SK-N-SH (cell line): ENCODE measurements around the gene MAP3K5. TPM values are rescaled to one million over a fixed set of nuclear protein-coding genes. Genes with fewer than 3 reads are reported as not detected.

Experiments
- CTCF ChIA-PET: fragments of 300-600, 350-600 bp; formaldehyde crosslinking; extraction: SDS; loops from one replicate; lab custom pipeline; 2021; lab: Yijun Ruan, JAX
- POLR2A ChIA-PET: fragments of 350-600 bp; sonication (Branson Sonifier 250); formaldehyde crosslinking; extraction: SDS; loops from one replicate; lab custom pipeline; 2020; ENCODE audit warnings: antibody characterized with exemption, inconsistent platforms; lab: Yijun Ruan, JAX
- DNase-seq: peaks from one replicate; pipeline ENCODE4 v3.0.0; 2012
- H2AFZ ChIP-seq: fragments of 200-600 bp; sonication (generic); 2 replicates; pipeline ENCODE4 v1.8.1; 2016; ENCODE audit warnings: antibody characterized with exemption, mild to moderate bottlenecking, low read depth
- H3F3A ChIP-seq: fragments of 200-600 bp; sonication (generic); replicated peaks from 2 replicates; pipeline ENCODE3; 2016; ENCODE audit warnings: antibody characterized with exemption, mild to moderate bottlenecking; ENCODE audit not compliant: insufficient read depth
- H3K27ac ChIP-seq, 2 experiments: fragments of 200-500 bp in 1 of 2; fragments of 200-600 bp in 1 of 2; sonication (Bioruptor generic) in 1 of 2; sonication (generic), shearing (Covaris generic) in 1 of 2; 2 replicates each; pipeline versions ENCODE4 v1.5.1 to v1.6.1; 2014 to 2016; ENCODE audit warnings: low read depth in 2 of 2, inconsistent platforms in 1 of 2, low read length in 1 of 2, mild to moderate bottlenecking in 1 of 2, mixed read lengths in 1 of 2
- H3K27me3 ChIP-seq: fragments of 200-600 bp; sonication (generic), shearing (Covaris generic); 2 replicates; pipeline ENCODE4 v1.6.1; 2016; ENCODE audit warnings: mixed run types; ENCODE audit not compliant: insufficient read depth
- H3K36me3 ChIP-seq, 2 experiments: fragments of 200-500 bp in 1 of 2; fragments of 200-600 bp in 1 of 2; sonication (Bioruptor generic) in 1 of 2; sonication (generic) in 1 of 2; replicated peaks in 1 of 2; 2 replicates each; pipeline versions ENCODE3 to v1.5.1; 2014 to 2016; ENCODE audit warnings: low read length in 1 of 2, mild to moderate bottlenecking in 1 of 2; ENCODE audit not compliant: insufficient read depth in 2 of 2, control insufficient read depth in 1 of 2
- H3K4me1 ChIP-seq, 2 experiments: fragments of 200-500 bp in 1 of 2; fragments of 200-600 bp in 1 of 2; sonication (Bioruptor generic) in 1 of 2; sonication (generic), shearing (Covaris generic) in 1 of 2; 2 replicates each; pipeline versions ENCODE4 v1.5.1 to v1.6.1; 2014 to 2016; ENCODE audit warnings: low read depth in 1 of 2, low read length in 1 of 2, mixed run types in 1 of 2; ENCODE audit not compliant: insufficient read depth in 2 of 2, control insufficient read depth in 1 of 2
- H3K4me2 ChIP-seq: fragments of 200-600 bp; sonication (generic), shearing (Covaris generic); 2 replicates; pipeline ENCODE4 v1.6.1; 2017; ENCODE audit warnings: mixed run types
- H3K4me3 ChIP-seq, 2 experiments: fragments of 200-500 bp in 1 of 2; fragments of 200-600 bp in 1 of 2; sonication (Bioruptor generic) in 1 of 2; sonication (generic), shearing (Covaris generic) in 1 of 2; 2 replicates each; pipeline versions ENCODE4 v1.5.1 to v1.8.1; 2014 to 2016; ENCODE audit warnings: low read depth in 2 of 2, inconsistent platforms in 1 of 2, low read length in 1 of 2, mild to moderate bottlenecking in 1 of 2, mixed read lengths in 1 of 2, moderate library complexity in 1 of 2
- H3K79me2 ChIP-seq: fragments of 200-600 bp; sonication (generic); 2 replicates; pipeline ENCODE4 v1.8.1; 2017; ENCODE audit warnings: mild to moderate bottlenecking; ENCODE audit not compliant: insufficient read depth
- H3K9ac ChIP-seq: fragments of 200-600 bp; sonication (generic); 2 replicates; pipeline ENCODE4 v1.6.1; 2017; ENCODE audit warnings: mixed run types
- H3K9me2 ChIP-seq: fragments of 200-600 bp; sonication (generic); 2 replicates; pipeline ENCODE4 v1.6.1; 2017; ENCODE audit warnings: mixed run types
- H3K9me3 ChIP-seq: fragments of 200-600 bp; sonication (generic); 2 replicates; pipeline ENCODE4 v1.6.1; 2017; ENCODE audit warnings: mixed run types, mild to moderate bottlenecking, moderate library complexity
- H4K20me1 ChIP-seq: fragments of 200-600 bp; sonication (generic); 2 replicates; pipeline ENCODE4 v1.6.1; 2017; ENCODE audit warnings: mild to moderate bottlenecking, mixed run types; ENCODE audit not compliant: insufficient read depth
- ELF1 ChIP-seq: IDR thresholded peaks from 2 replicates; pipeline ENCODE4 v1.4.0; 2012
- EP300 ChIP-seq, 2 experiments: IDR thresholded peaks; 2 replicates each; pipeline versions ENCODE4 v1.4.0 to v1.6.1; 2012; ENCODE audit warnings: borderline replicate concordance in 1 of 2, low read depth in 1 of 2, low read length in 1 of 2
- FOXM1 ChIP-seq: IDR thresholded peaks from 2 replicates; pipeline ENCODE4 v1.4.0; 2012; ENCODE audit warnings: low read depth, mild to moderate bottlenecking
- GATA2 ChIP-seq: sonication (generic); formaldehyde crosslinking; IDR thresholded peaks from 2 replicates; pipeline ENCODE4 v1.5.0; 2020; ENCODE audit warnings: mild to moderate bottlenecking, missing genetic modification reagents
- IRF3 ChIP-seq: fragments of 150-350 bp; IDR thresholded peaks from 2 replicates; pipeline ENCODE4 v1.6.1; 2016; ENCODE audit warnings: mild to moderate bottlenecking, low read depth, low read length
- JUND ChIP-seq: IDR thresholded peaks from 2 replicates; pipeline ENCODE4 v1.4.0; 2012
- SIN3A ChIP-seq: IDR thresholded peaks from 2 replicates; pipeline ENCODE4 v1.6.1; 2012; ENCODE audit warnings: low read depth, mild to moderate bottlenecking, low read length, moderate library complexity, borderline replicate concordance
- SMC3 ChIP-seq: IDR thresholded peaks from 2 replicates; pipeline ENCODE4 v1.6.1; 2012; ENCODE audit warnings: low read depth, low read length, improper control_type of control experiment
- USF1 ChIP-seq: IDR thresholded peaks from 2 replicates; pipeline ENCODE4 v1.4.0; 2012; ENCODE audit warnings: low read depth, borderline replicate concordance
- USF2 ChIP-seq: fragments of 150-350 bp; IDR thresholded peaks from 2 replicates; pipeline ENCODE4 v1.6.1; 2017; ENCODE audit warnings: antibody characterized with exemption, low read length, low read depth, borderline replicate concordance
- YY1 ChIP-seq: IDR thresholded peaks from 2 replicates; pipeline ENCODE4 v1.4.0; 2012; ENCODE audit warnings: low read depth, mild to moderate bottlenecking
- whole genome bisulfite sequencing: methylation state at CpG from one replicate; pipeline ENCODE4 v1.1.6; 2017; ENCODE audit warnings: low lambda C conversion rate; 5-methylcytosine and 5-hydroxymethylcytosine counted together
- polyA plus RNA-seq, 3 experiments: library from polyadenylated mRNA; depleted of rRNA; stranded (reverse); fragments of >200 nt; gene quantifications; 2 replicates each; pipeline ENCODE4 v1.2.3, GENCODE V29; 2012

Gene MAP3K5
- polyA plus RNA-seq, 1 of the 3 experiments (the other 2 are of a cell fraction): 1.4 TPM

- Histone ChIP-seq H3K4me2 (no peak overlapping the region), H3K79me2 (no peaks in the 10 kb centered on the region), H3F3A (peaks cover 9% of the 10 kb centered on the region), H3K4me1 (peaks cover 5 to 15% of the 10 kb centered on the region in 2 experiments; a peak in 3 of 4 replicates), H3K9me2 (no peaks in the 10 kb centered on the region), H3K27me3 (no peaks in the 10 kb centered on the region), H2AFZ (no peak overlapping the region), H4K20me1 (no peaks in the 10 kb centered on the region), H3K36me3 (peaks cover 0 to 4% of the 10 kb centered on the region in 2 experiments), H3K27ac (no peak overlapping the region), H3K9me3 (no peaks in the 10 kb centered on the region), H3K9ac (no peak overlapping the region), H3K4me3 (no peak overlapping the region)
- no peak for TF ChIP-seq USF2
- no peak for TF ChIP-seq IRF3
- CTCF ChIA-PET: interaction anchor here (1.1 to 1.3 kb wide), 3 partner anchors 13 to 174 kb away, joined by 4 to 5 read pairs (median 4); partner anchors contain the start of gene MAP3K5
- DNase-seq: no peak
- POLR2A ChIA-PET: no interaction called here
- WGBS: 96% methylated on average over 2 of the region's 2 CpGs
Measured at GRCh38 chr6:136618086-136618485, 174.2 kb downstream of the MAP3K5 start.

- Histone ChIP-seq H3K9ac (no peak overlapping the region), H3K36me3 (no peaks in the 10 kb centered on the region), H2AFZ (no peak overlapping the region), H3F3A (peaks cover 9% of the 10 kb centered on the region), H3K9me3 (no peaks in the 10 kb centered on the region), H3K27ac (no peak overlapping the region), H3K4me2 (no peak overlapping the region), H3K27me3 (no peaks in the 10 kb centered on the region), H3K4me3 (no peak overlapping the region), H3K9me2 (no peaks in the 10 kb centered on the region), H4K20me1 (no peaks in the 10 kb centered on the region), H3K79me2 (no peaks in the 10 kb centered on the region), H3K4me1 (peaks cover 5 to 18% of the 10 kb centered on the region in 2 experiments; a peak in 3 of 4 replicates)
- ChIA-PET CTCF (interaction anchor here (2.9 kb wide), 1 partner anchor 28 kb away, joined by 13 read pairs; no protein-coding TSS in a partner anchor), POLR2A (no interaction called here)
- no peak for DNase-seq
- 100% methylated on average over 3 of the region's 3 CpGs for WGBS
- no peak for TF ChIP-seq ELF1
- TF ChIP-seq USF2: no peak
- no peak for TF ChIP-seq YY1
- TF ChIP-seq SMC3: no peak
- TF ChIP-seq EP300 (IDR thresholded peaks at IDR 0.05; ENCODE audit: borderline replicate concordance in 1 of 2, low read depth in 1 of 2, low read length in 1 of 2): no peak
- TF ChIP-seq GATA2 (CRISPR knock-in tag): no peak
- TF ChIP-seq SIN3A: no peak
- no peak for TF ChIP-seq JUND
- TF ChIP-seq FOXM1: no peak
- TF ChIP-seq USF1: no peak
Measured at GRCh38 chr6:136616527-136616926, 175.8 kb downstream of the MAP3K5 start.
